GM12878 (cell line): ENCODE results near the gene MAP2K7. TPM values are rescaled to one million over a fixed set of nuclear protein-coding genes. Genes with fewer than 3 reads are reported as not detected.
A peak's percentile ranks its signal among the peaks of the same experiment; 100 is the strongest.

Experiments used
- ATAC-seq: fragments of 200-7000 bp; cut with Tn5 transposase; 3 replicates; pipeline ENCODE4 v1.9.1; 2020; ENCODE audit warnings: mild to moderate bottlenecking, moderate library complexity
- BruUV-seq: library from RNA; stranded (reverse); fragments of 400-500 nt; replicated peaks from 2 replicates; lab custom pipeline; 2021; lab: Mats Ljungman, UMichigan
- CTCF ChIA-PET: fragments of 300-600 bp; sonication (Branson Sonifier 250); formaldehyde crosslinking; extraction: SDS; loops from one replicate; lab custom pipeline; 2021; ENCODE audit warnings: inconsistent platforms; lab: Yijun Ruan, JAX
- POLR2A ChIA-PET: fragments of 350-600 bp; formaldehyde crosslinking; extraction: SDS; loops from one replicate; lab custom pipeline; 2021; ENCODE audit warnings: inconsistent platforms; lab: Charles Lee
- RAD21 ChIA-PET: fragments of 300-600 bp; sonication (Branson Sonifier 250); formaldehyde crosslinking; loops from one replicate; lab custom pipeline; 2023; ENCODE audit warnings: antibody characterized with exemption; ENCODE audit not compliant: unreplicated experiment; lab: Charles Lee
- SMC1A ChIA-PET: fragments of 300-600 bp; sonication (Branson Sonifier 250); formaldehyde crosslinking; loops from one replicate; lab custom pipeline; 2023; ENCODE audit not compliant: unreplicated experiment, uncharacterized antibody; lab: Charles Lee
- DNase-seq: peaks from one replicate; pipeline ENCODE4 v3.0.0-alpha.2; 2011; ENCODE audit warnings: low read depth, low spot score
- FAIRE-seq: peaks from 3 replicates; lab custom pipeline; 2011; peaks lifted over from hg19 to GRCh38; lab: Jason Lieb, UNC
- H2AFZ ChIP-seq: 2 replicates; pipeline ENCODE4 v1.6.0; 2011; ENCODE audit warnings: low read depth, low read length, control low read depth; ENCODE audit not compliant: control insufficient read depth
- H3K27ac ChIP-seq: 2 replicates; pipeline ENCODE4 v1.5.1; 2011; ENCODE audit warnings: control low read depth; ENCODE audit not compliant: control insufficient read depth, insufficient read depth
- H3K27me3 ChIP-seq, 2 experiments: replicated peaks in 1 of 2; 2 replicates each; pipeline versions ENCODE4 v1.6.0 to v1.6.1; 2011; ENCODE audit warnings: low read length in 1 of 2; ENCODE audit not compliant: control insufficient read depth in 2 of 2, insufficient read depth in 2 of 2
- H3K36me3 ChIP-seq, 2 experiments: 2 replicates each; pipeline ENCODE4 v1.5.1; 2011; ENCODE audit warnings: low read length in 1 of 2; ENCODE audit not compliant: control insufficient read depth in 2 of 2, insufficient read depth in 2 of 2
- H3K4me1 ChIP-seq: 2 replicates; pipeline ENCODE4 v1.6.1; 2011; ENCODE audit warnings: mild to moderate bottlenecking, low read length, moderate library complexity, mixed read lengths; ENCODE audit not compliant: control insufficient read depth, insufficient read depth
- H3K4me2 ChIP-seq: 2 replicates; pipeline ENCODE4 v1.6.0; 2011; ENCODE audit warnings: control low read depth; ENCODE audit not compliant: control insufficient read depth, insufficient read depth
- H3K4me3 ChIP-seq: fragments of 200-600 bp; sonication (generic); 2 replicates; pipeline ENCODE4 v1.5.1; 2016
- H3K79me2 ChIP-seq: 2 replicates; pipeline ENCODE4 v1.6.0; 2011; ENCODE audit warnings: low read length; ENCODE audit not compliant: control insufficient read depth, insufficient read depth
- H3K9ac ChIP-seq: 2 replicates; pipeline ENCODE4 v1.8.0; 2011; ENCODE audit warnings: low read length, control low read depth, mixed read lengths; ENCODE audit not compliant: control insufficient read depth, insufficient read depth
- H3K9me3 ChIP-seq: replicated peaks from 3 replicates; pipeline ENCODE4 v1.5.1; 2011; ENCODE audit warnings: mild to moderate bottlenecking, low read length; ENCODE audit not compliant: control insufficient read depth, insufficient read depth
- H4K20me1 ChIP-seq: 2 replicates; pipeline ENCODE4 v1.6.0; 2011; ENCODE audit not compliant: control insufficient read depth, insufficient read depth
- CBX3 ChIP-seq: fragments of 200-600 bp; sonication (generic); IDR thresholded peaks from 2 replicates; pipeline ENCODE4 v1.6.1; 2016; ENCODE audit warnings: low read depth, borderline replicate concordance
- JUND ChIP-seq: IDR thresholded peaks from 2 replicates; pipeline ENCODE4 v1.6.1; 2012; ENCODE audit warnings: low read depth, mild to moderate bottlenecking, low read length, improper control_type of control experiment, moderate library complexity
- MXI1 ChIP-seq: fragments of 150-350 bp; IDR thresholded peaks from 2 replicates; pipeline ENCODE4 v1.6.1; 2011; ENCODE audit warnings: low read depth, mild to moderate bottlenecking, inconsistent platforms, low read length, improper control_type of control experiment
- RUNX3 ChIP-seq: IDR thresholded peaks from 2 replicates; pipeline ENCODE4 v1.6.1; 2012; ENCODE audit warnings: low read length, inconsistent platforms
- SPI1 ChIP-seq: IDR thresholded peaks from 2 replicates; pipeline ENCODE4 v1.6.1; 2011; ENCODE audit warnings: low read depth, mild to moderate bottlenecking, low read length, moderate library complexity, borderline replicate concordance; ENCODE audit not compliant: insufficient read depth
- SRF ChIP-seq, 2 experiments: IDR thresholded peaks; 2 replicates each; pipeline ENCODE4 v1.6.1; 2011; ENCODE audit warnings: low read depth in 2 of 2, low read length in 2 of 2, mild to moderate bottlenecking in 1 of 2, moderate library complexity in 1 of 2
- TCF12 ChIP-seq: IDR thresholded peaks from 2 replicates; pipeline ENCODE4 v1.6.1; 2011; ENCODE audit warnings: low read depth, mild to moderate bottlenecking, low read length
- WGBS: methylation state at CpG from one replicate; pipeline ENCODE4 v1.1.6; 2016; ENCODE audit warnings: low lambda C conversion rate; ENCODE audit not compliant: insufficient replicate concordance, insufficient coverage; ENCODE audit errors: missing lambda C conversion rate; 5-methylcytosine and 5-hydroxymethylcytosine counted together
- in situ Hi-C: fragments of 300-500 bp; cut with MboI; formaldehyde crosslinking; loops from 9 replicates; pipeline ENCODE4 v1.14.3; 2018; ENCODE audit warnings: mixed read lengths
- intact Hi-C: fragments of 100-400 bp; cut with micrococcal nuclease; formaldehyde crosslinking; loops from one replicate; pipeline ENCODE4 v1.14.2; 2022; ENCODE audit not compliant: unreplicated experiment
- polyA plus RNA-seq, 11 experiments: library from polyadenylated mRNA; depleted of rRNA in 4 of 11; unstranded in 6 of 11; stranded (reverse) in 5 of 11; fragments of >200 nt; fragmentation: Nextera tagmentation in 4 of 11; fragmentation: Illumina TruSeq in 1 of 11; extraction: Ambion mirVana in 4 of 11; extraction: Trizol in 1 of 11; gene quantifications; 1 replicate in 1 of 11; 2 replicates in 10 of 11; pipeline versions ENCODE4 v1.2.1 to v1.2.3, GENCODE V29; 2011 to 2016; ENCODE audit warnings: inconsistent platforms in 2 of 11, missing spikeins in 2 of 11, low read depth in 1 of 11
- total RNA-seq, 4 experiments: library from RNA; depleted of rRNA in 3 of 4; stranded (reverse); fragments of >200 nt in 3 of 4; fragmentation: Illumina TruSeq in 1 of 4; extraction: Trizol in 1 of 4; gene quantifications; 2 replicates each; pipeline versions ENCODE4 v1.2.1 to v1.2.3, GENCODE V29; 2013 to 2021
- TF ChIP-seq, protein P1 (sequence below): fragments of 450-650 bp; IDR thresholded peaks from 2 replicates; pipeline ENCODE4 v1.6.1; 2016; ENCODE audit warnings: mild to moderate bottlenecking, moderate library complexity, borderline replicate concordance
- TF ChIP-seq, protein P2 (sequence below): fragments of 450-650 bp; IDR thresholded peaks from 2 replicates; pipeline ENCODE4 v1.6.1; 2017; ENCODE audit warnings: mild to moderate bottlenecking, moderate library complexity

The MAP2K7 gene
- total and polyA plus RNA-seq, 10 of the 15 experiments (the other 5 are each of a cell fraction or from before 2014, with no cell fraction given): 0.34 to 32.2 (median 6.7) TPM

DNA sequence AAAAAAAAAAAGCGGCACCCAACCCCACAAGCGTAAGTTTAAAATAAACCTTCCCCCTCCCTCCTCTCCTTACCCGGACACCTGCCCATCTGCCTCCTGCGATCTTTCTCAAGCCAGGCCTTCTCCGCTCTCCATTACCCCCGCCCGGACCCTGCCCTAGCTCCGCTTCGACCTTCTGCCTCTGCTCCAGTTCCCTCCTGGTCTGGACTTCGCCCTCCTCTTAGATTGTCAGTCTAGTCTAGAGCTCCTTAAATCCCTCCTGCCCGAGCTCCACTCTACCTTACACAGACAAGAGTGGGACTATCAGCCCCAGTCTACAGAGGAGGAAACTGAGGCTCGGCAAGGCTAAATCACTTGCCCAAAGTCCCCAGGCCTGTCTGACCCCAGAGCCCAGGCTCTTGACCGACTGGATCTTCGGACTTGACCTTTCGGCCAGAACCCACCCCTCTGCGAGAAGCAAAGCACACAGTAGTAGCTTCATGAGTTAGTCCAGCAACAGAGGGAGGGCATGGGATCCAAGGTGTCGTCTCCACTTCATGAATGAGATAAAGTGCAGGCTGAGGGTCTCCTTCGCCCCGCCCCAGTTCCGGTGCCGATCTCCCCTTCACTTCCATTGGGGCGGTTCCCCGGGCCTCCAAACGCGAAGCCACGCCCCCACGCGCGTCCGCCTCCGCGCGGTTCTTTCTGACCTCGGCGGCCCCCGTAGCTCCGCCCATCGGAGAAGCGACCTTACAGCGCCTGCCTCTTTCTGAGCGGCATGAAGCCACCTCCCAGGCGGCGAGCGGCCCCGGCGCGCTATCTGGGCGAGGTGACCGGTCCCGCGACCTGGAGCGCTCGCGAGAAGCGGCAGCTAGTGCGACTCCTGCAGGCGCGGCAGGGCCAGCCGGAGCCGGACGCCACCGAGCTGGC, 16.2 kb downstream of the MAP2K7 start, which contains the start of gene SNAPC2 (continued):
- TF ChIP-seq, protein P1, sequence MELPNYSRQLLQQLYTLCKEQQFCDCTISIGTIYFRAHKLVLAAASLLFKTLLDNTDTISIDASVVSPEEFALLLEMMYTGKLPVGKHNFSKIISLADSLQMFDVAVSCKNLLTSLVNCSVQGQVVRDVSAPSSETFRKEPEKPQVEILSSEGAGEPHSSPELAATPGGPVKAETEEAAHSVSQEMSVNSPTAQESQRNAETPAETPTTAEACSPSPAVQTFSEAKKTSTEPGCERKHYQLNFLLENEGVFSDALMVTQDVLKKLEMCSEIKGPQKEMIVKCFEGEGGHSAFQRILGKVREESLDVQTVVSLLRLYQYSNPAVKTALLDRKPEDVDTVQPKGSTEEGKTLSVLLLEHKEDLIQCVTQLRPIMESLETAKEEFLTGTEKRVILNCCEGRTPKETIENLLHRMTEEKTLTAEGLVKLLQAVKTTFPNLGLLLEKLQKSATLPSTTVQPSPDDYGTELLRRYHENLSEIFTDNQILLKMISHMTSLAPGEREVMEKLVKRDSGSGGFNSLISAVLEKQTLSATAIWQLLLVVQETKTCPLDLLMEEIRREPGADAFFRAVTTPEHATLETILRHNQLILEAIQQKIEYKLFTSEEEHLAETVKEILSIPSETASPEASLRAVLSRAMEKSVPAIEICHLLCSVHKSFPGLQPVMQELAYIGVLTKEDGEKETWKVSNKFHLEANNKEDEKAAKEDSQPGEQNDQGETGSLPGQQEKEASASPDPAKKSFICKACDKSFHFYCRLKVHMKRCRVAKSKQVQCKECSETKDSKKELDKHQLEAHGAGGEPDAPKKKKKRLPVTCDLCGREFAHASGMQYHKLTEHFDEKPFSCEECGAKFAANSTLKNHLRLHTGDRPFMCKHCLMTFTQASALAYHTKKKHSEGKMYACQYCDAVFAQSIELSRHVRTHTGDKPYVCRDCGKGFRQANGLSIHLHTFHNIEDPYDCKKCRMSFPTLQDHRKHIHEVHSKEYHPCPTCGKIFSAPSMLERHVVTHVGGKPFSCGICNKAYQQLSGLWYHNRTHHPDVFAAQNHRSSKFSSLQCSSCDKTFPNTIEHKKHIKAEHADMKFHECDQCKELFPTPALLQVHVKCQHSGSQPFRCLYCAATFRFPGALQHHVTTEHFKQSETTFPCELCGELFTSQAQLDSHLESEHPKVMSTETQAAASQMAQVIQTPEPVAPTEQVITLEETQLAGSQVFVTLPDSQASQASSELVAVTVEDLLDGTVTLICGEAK: peak; percentile 19; the same call in 1 of the 2 replicates
- no peak for TF ChIP-seq SPI1

DNA sequence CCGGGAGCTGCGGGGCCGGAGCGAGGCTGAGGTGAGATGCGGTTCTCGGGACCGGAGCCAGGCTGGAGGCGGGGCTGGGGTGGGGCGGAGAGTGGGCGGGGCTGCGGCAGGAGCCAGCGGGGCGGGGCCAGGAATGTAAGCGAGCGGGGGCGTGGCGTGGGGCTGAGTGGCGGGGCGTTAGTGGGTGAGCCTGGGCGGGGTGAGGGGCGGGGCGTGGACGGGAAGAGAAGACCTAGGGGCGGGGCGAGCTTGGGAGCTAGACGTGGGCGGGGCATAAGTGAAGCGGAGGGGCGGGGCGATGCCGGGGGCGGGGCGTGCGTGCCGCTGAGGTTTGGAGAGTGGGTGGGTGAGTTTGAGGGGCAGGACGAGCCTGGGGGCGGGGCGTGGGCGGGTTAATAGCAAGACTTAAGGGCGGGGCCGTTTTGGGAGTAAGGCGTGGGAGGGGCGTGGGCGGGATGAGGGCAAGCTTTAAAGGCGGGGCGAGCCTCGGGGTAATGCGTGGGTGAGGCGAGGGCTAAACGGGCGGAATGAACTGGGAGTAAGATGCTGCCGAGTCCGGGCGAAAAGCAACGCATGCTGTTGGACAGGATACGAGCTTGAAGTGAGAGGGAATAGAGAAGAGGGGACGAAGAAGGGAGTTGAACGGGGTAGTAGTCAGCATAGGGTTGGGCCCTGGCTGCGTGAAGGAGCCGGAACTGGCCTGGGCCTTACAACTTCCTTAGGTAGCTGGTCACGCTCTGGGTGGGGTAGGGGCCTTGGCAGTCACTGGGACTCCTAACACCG, 17.0 kb downstream of the MAP2K7 start:
- Histone ChIP-seq H3K27ac (peak overlapping the region; percentile 44), H3K9ac (peak overlapping the region; percentile 69), H4K20me1 (no peaks in the 10 kb centered on the region), H3K9me3 (no peaks in the 10 kb centered on the region; the same call in 2 of the 3 replicates), H2AFZ (peak overlapping the region; percentile 97), H3K4me1 (peaks cover 11% of the 10 kb centered on the region), H3K4me2 (peak overlapping the region; percentile 96), H3K27me3 (peaks cover 8 to 21% of the 10 kb centered on the region in 2 experiments), H3K4me3 (peak overlapping the region; percentile 82), H3K79me2 (no peaks in the 10 kb centered on the region), H3K36me3 (no peaks in the 10 kb centered on the region; a peak in 1 of 4 replicates)
- TSS peak; percentile 88 for BruUV-seq
- FAIRE-seq: peak; percentile 57
- RAD21 ChIA-PET: interaction anchor here (0.6 to 2.5 kb wide), 16 partner anchors 9 to 818 kb away, joined by 3 to 17 read pairs (median 4); partner anchors contain the start of genes MAP2K7, TIMM44 and TRAPPC5
- WGBS: 2% methylated on average over 21 of the region's 62 CpGs
- DNase-seq: peak; percentile 78
- POLR2A ChIA-PET: interaction anchor here (0.5 to 2.9 kb wide), 9 partner anchors 9 to 821 kb away, joined by 3 to 27 read pairs (median 4); partner anchors contain the start of genes MAP2K7 and TIMM44
- CTCF ChIA-PET: interaction anchor here (0.6 to 3.9 kb wide), 11 partner anchors 12 to 352 kb away, joined by 3 to 32 read pairs (median 3); partner anchors contain the start of genes MAP2K7, TIMM44 and TRAPPC5
- in situ Hi-C loops: no loop called here
- intact Hi-C loops: no loop called here
- SMC1A ChIA-PET: interaction anchor here (1.6 to 2.5 kb wide), 2 partner anchors 17 to 23 kb away, joined by 7 to 13 read pairs; partner anchors contain the start of genes MAP2K7 and TIMM44
- peak; percentile 72 for ATAC-seq
- TF ChIP-seq SRF (IDR thresholded peaks at IDR 0.05; ENCODE audit: low read depth in 2 of 2, low read length in 2 of 2) (no peak), TCF12 (no peak), RUNX3 (0 out of 2 replicates have a peak, but pooled peaks have one; percentile 30), JUND (no peak), MXI1 (no peak; the same call in 1 of the 2 replicates), CBX3 (no peak)
- TF ChIP-seq, protein P2, sequence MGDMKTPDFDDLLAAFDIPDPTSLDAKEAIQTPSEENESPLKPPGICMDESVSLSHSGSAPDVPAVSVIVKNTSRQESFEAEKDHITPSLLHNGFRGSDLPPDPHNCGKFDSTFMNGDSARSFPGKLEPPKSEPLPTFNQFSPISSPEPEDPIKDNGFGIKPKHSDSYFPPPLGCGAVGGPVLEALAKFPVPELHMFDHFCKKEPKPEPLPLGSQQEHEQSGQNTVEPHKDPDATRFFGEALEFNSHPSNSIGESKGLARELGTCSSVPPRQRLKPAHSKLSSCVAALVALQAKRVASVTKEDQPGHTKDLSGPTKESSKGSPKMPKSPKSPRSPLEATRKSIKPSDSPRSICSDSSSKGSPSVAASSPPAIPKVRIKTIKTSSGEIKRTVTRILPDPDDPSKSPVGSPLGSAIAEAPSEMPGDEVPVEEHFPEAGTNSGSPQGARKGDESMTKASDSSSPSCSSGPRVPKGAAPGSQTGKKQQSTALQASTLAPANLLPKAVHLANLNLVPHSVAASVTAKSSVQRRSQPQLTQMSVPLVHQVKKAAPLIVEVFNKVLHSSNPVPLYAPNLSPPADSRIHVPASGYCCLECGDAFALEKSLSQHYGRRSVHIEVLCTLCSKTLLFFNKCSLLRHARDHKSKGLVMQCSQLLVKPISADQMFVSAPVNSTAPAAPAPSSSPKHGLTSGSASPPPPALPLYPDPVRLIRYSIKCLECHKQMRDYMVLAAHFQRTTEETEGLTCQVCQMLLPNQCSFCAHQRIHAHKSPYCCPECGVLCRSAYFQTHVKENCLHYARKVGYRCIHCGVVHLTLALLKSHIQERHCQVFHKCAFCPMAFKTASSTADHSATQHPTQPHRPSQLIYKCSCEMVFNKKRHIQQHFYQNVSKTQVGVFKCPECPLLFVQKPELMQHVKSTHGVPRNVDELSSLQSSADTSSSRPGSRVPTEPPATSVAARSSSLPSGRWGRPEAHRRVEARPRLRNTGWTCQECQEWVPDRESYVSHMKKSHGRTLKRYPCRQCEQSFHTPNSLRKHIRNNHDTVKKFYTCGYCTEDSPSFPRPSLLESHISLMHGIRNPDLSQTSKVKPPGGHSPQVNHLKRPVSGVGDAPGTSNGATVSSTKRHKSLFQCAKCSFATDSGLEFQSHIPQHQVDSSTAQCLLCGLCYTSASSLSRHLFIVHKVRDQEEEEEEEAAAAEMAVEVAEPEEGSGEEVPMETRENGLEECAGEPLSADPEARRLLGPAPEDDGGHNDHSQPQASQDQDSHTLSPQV: no peak
